Hepatocyte (in vitro differentiated cells): ENCODE results near the gene BEST1.

Experiments
- CTCF ChIP-seq: fragments of 200-600 bp; sonication (generic); IDR thresholded peaks from 2 replicates; pipeline ENCODE4 v1.5.1; 2016; ENCODE audit warnings: antibody characterized with exemption, mild to moderate bottlenecking; ENCODE audit not compliant: poor library complexity
- EZH2 ChIP-seq: fragments of 200-600 bp; sonication (generic); IDR thresholded peaks from 2 replicates; pipeline ENCODE4 v1.6.1; 2016; ENCODE audit warnings: antibody characterized with exemption, mild to moderate bottlenecking, borderline replicate concordance
- EZH2phosphoT487 ChIP-seq: fragments of 200-600 bp; sonication (generic); IDR thresholded peaks from one replicate; pipeline ENCODE4 v1.6.1; 2018; ENCODE audit warnings: antibody characterized with exemption, mild to moderate bottlenecking, low read depth, moderate library complexity; ENCODE audit not compliant: unreplicated experiment, severe bottlenecking

GRCh38 chr11:61964058-61964665, 14.0 kb downstream of the BEST1 start:
- no peak for TF ChIP-seq EZH2
- TF ChIP-seq CTCF = no peak
- no peak for TF ChIP-seq EZH2phosphoT487
